GM21825 (cell line): Measurements from ENCODE around the gene DNAJC8.

Experiments
- ATAC-seq: cut with Tn5 transposase; IDR thresholded peaks from one replicate; pipeline ENCODE4 v1.9.1; 2021; ENCODE audit warnings: mild to moderate bottlenecking, moderate library complexity; ENCODE audit not compliant: unreplicated experiment

DNAJC8 gene

GRCh38 chr1:28208818-28209441, 23.9 kb downstream of the DNAJC8 start:
- ATAC-seq, result no peak

- ATAC-seq, result no peak
Observed at GRCh38 chr1:28205243-28205642, 27.6 kb downstream of the DNAJC8 start.

DNA sequence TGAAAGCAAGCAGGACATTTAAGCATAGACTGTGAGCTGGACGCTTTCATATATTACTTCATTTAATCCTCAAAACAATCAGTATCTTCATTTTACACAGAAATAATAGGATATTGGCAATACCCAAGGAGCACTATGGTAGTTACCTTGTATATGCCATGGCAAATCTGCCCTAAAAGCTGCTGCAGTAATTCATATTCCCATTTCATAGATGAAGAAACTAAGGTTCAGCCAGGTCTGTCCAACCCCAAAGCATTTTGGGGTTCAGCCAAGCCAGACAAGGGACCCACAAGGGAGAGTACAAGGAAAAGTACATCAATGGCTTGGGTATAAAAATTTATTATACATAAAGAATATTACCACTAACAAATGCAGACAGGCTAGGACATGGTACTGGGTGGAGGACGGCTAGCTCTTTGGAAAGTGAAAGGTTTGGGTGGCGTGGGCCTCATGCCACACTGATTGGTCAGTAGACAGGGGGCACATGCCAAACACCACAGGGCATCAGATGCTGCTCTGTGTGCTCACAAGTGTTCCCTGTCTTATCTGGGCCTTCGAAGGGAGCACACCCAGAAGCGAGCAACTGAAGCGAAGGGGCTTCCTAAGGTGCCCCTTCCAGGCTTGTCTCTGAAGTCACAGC, 32.5 kb downstream of the DNAJC8 start:
- no peak for ATAC-seq

GRCh38 chr1:28199328-28200233, 33.2 kb downstream of the DNAJC8 start:
- ATAC-seq, result peak; percentile 75

DNA sequence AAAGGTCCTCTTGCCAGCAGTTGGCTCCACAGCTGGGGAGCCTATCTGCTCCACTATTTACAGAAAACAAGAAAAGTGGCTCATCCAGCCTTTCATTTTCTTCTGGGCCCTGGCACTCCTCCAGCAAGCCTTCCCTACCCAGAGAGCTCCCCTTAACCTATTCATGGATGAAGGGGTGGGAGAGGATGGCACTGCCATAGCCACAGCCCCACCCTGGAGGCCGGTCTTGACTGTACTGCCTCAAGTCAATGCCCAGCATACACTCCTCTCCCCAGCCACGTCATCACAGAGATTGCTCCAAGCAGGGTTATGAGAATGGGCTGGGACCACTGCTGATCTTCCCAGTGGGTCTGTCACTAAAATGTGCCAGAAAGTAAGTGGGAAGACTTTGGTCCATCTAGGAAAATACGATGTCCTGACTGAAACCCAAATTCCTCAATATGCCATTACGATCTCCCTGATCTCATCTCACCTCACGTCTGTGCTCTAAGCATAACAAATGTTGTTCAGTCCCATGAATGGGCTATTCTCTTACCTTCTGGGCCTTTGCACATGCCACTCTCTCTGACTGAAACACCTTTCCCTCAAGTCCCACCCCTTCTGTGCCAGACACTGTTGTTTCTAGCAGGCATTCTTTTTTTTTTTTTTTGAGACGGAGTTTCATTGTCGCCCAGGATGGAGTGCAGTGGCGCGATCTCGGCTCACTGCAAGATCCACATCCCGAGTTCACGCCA, 35.0 kb downstream of the DNAJC8 start:
- ATAC-seq, result no peak

DNA sequence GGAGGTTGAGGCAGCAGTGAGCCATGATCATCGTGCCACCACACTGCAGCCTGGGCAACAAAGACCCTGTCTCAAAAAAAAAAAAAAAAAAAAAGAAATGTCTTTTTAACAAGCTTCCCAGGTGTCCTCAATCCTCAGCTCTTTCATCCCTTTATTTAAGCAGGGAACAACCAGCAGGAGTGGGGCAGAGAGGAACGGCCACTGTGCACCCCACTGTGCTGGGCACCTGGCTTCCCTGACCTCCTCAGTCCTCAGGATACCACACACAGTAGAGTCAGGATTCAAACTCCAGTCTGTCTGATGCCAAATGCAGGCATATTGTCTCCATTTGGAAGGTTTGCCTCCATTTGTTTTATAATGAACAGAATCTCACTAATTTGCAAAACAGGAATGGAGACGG, 36.5 kb downstream of the DNAJC8 start:
- ATAC-seq, result no peak

GRCh38 chr1:28195780-28196179, 37.0 kb downstream of the DNAJC8 start:
- ATAC-seq, result no peak

GRCh38 chr1:28194326-28195035, 38.3 kb downstream of the DNAJC8 start:
- no peak for ATAC-seq

DNA sequence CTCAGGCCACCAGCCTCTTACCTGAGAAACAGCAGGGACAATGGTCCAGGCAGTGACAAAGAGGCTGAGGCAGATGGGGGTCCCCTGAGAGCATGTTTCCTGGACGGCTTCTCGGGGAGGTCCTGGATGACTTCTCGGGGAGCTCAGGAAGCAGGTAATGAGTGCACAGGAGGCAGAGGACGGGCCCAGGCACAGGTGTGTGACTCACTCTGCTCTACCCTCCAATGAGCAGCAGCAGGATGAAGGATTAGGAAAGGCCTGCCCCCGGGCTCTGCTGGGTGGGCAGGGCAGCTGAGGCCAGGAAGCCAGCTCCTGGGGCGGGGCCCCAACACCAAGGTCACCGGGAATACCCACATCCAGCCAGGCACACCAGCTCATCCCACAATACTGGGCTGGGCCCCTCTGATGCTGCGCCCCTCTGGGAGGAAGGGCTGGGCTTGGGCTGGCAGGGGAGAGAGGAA, 39.1 kb downstream of the DNAJC8 start:
- ATAC-seq, result no peak

DNA sequence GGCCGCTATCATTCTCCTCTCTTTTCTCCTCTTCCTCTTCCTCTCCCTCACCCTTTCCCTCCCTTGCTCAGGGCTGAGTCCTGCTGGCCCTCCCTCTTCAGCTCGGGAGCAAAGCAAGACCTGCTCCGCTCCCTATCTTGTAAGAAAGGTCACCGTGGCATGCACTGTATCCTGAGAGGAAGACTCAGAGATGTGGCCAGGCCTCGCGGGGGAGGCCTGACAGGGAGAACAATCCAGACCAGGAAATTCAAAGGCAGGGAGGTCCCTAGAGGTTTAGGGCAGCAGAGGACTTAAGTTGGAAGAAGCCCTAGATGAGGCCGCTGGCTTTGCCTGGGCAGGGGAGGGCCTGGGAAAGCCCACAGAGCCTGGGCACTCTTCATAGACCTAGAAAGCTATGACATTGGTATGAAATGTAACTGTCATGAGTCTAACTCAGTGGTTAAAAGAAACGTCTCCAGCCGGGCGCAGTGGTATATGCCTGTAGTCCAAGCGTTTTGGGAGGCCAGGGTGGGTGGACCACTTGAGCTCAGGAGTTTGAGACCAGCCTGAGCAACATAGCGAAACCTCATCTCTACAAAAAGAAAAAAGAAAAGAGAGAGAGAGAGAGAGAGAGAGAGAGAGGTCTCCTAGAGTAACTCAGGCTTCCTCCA, 41.7 kb downstream of the DNAJC8 start:
- ATAC-seq, result no peak

DNA sequence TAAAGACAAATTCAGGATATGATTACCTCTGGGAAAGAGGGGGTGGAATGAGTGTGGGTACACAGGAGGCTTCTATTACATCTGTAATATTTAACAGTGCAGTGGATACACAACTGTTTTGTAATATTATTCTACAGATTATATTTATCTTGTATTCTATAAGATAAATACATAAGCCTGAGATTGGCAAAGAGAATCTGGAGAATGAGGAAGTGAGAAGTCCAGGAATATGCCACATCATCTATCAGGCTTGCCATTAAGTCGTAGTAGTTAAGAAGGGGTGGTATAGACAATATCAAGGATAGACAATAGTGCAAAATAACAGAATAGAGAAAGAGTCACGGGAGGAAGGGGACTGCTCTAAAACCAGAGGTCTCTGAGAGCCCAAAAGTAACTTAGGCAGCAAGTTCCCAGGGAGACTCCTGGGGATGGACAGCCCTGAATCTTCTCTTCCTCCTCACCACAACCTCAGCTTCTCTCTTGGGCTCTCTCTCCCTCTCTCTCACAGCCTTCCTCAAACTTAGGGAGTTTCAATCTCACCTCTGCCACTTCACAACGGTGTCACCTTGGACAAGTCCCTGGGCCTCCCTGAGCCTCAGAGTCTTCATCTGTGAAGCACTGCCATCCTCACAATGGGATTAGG, 42.4 kb downstream of the DNAJC8 start:
- ATAC-seq, result no peak

- no peak for ATAC-seq
Observed at GRCh38 chr1:28185071-28185470, 47.8 kb downstream of the DNAJC8 start.

DNA sequence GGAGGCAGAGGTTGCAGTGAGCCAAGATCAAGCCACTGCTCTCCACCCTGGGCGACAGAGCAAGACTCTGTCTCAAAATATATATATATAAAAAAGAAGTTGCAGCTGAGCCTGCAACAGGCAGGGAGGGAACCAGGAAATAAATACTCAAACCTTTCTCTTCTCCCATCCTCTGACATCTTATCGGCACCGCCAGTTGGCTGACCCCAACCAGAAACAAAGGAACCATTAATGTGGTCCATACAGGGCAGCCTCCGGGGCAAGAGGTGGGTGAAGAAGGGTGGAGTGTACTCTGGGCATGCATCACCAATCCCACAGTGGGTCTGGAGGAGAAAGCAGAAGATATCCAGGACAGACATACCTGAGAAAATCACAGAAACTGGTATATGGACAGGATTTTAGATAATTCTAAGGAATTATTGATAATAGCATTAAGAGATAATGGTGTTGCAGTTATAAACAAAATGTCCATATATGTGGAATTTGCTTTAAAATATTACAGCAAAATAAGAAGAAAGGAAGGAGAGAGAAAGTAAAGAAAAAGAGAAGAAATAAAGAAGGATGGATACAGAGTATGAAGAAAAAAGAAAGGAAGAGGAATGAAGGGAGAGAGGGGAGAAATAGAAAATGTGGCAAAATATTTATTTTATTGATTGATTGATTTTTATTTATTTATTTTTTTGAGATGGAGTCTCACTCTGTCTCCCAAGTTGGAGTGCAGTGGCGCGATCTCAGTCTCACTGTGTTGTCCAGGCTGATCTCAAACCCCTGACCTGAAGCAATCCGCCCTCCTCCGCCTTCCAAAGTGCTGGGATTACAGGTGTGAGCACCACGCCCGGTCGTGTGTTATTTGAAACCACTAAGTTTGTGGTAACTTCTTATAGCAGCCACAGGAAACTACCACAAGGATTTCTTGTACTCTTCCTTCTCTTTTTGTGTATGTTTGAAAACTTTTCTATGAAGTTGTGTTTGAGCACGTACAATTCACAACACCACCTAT, 52.2 kb downstream of the DNAJC8 start:
- no peak for ATAC-seq

DNA sequence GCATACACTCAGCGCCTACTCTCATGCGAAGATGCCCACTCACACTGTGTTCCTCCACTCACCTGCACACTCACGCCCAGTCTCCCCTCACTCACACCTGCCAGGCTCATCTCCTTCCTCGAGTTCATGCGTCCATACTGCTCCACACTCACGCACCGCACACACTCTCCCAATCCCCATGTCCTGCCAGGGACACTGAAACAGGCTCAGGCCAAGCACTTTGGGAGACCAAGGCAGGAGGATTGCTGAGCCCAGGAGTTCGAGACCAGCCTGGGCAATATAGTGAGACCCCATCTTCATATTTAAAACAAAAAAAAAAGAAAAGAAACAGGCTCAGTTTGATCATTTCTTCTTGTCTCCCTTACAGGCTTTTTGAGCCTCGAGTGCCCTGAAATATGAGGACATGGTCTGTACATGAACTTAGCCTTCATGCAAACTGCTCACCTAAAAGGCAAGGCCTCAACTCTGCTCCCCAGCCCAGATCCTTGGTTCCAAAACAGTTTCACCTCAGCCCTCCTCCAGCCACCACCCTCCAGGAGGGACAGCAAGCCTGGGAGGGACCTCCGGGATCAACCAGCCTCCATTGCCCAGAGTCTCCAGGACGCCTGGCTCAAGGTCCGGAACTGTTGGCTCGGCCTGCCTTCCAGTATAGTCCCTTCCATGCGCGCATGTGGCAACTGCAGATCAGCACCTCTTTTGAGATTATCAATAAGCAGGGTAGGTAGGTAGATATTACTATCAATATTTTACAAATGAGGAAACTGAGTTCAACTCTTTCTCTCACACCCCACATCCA, 53.9 kb downstream of the DNAJC8 start:
- no peak for ATAC-seq

- ATAC-seq, result peak; percentile 39
Observed at GRCh38 chr1:28176492-28177470, 56.0 kb downstream of the DNAJC8 start, which contains the start of gene PTAFR. PTAFR (minus strand) TSS chr1:28176690; CDS start chr1:28151021, 25,669 bp downstream.

- ATAC-seq, result no peak
Observed at GRCh38 chr1:28175955-28176485, 56.8 kb downstream of the DNAJC8 start.
